HG03103 (cell line): ENCODE data around the gene SLC35F1.
A peak's percentile ranks its signal among the peaks of the same experiment; 100 is the strongest.

Experiments used
- ATAC-seq: cut with Tn5 transposase; IDR thresholded peaks from one replicate; pipeline ENCODE4 v1.9.1; 2021; ENCODE audit warnings: low read depth; ENCODE audit not compliant: unreplicated experiment

SLC35F1 gene

DNA sequence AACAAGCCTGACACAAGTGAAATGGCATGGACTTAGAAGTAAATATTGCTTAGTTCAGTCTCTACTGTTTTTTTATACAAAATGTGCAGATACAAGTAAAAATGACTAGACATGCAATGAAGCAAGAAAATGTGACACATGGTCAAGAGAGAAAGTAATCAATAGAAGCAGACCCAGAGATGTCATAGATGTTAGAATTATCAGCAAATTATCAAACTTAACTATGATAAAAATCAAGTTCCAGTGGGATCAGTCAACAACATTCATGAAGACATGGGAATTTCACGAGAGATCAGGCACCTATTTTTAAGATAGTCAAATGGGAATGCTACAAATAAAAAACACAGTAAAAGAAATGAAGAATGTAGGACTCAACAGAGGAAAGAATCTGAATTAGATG is 267.0 kb downstream of the SLC35F1 start:
- no peak for ATAC-seq

DNA sequence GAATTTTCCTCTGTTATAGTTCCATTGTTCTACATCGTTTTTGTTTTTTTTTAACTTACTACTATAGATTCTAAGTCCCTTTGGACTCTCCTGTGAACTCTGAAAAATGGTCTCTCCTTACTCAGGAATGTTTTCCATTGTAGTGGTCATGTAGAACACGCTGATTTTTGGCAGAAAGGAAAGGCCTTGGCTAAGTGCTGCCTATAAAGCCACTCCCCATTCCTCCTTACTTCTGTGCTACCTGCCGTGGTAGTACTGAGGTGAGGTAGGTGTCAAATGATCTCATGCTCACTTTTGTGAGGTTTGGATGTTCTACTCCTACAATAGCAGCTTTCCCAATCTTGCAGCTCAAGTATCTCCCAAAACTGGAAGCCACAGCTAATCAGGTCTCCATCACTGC is 270.7 kb downstream of the SLC35F1 start:
- no peak for ATAC-seq

DNA sequence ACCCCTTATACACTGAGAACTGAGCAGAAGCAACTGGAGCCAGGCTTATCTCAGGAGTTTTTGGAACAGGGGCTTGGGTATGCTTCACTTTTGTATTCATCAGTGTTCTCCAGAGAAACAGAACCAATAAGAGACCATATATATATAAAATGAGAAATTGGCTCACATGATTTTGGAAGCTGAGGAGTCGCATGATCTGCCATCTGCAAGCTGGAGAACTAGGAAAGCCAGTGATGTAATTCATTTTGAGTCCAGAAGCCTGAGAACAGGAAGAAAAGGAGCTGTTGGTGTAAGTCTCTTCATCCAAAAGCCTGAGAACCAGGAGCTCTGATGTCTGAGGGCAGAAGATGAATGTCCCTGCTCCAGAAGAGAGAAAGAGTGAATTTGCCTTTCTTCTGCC is 272.0 kb downstream of the SLC35F1 start:
- ATAC-seq: no peak

DNA sequence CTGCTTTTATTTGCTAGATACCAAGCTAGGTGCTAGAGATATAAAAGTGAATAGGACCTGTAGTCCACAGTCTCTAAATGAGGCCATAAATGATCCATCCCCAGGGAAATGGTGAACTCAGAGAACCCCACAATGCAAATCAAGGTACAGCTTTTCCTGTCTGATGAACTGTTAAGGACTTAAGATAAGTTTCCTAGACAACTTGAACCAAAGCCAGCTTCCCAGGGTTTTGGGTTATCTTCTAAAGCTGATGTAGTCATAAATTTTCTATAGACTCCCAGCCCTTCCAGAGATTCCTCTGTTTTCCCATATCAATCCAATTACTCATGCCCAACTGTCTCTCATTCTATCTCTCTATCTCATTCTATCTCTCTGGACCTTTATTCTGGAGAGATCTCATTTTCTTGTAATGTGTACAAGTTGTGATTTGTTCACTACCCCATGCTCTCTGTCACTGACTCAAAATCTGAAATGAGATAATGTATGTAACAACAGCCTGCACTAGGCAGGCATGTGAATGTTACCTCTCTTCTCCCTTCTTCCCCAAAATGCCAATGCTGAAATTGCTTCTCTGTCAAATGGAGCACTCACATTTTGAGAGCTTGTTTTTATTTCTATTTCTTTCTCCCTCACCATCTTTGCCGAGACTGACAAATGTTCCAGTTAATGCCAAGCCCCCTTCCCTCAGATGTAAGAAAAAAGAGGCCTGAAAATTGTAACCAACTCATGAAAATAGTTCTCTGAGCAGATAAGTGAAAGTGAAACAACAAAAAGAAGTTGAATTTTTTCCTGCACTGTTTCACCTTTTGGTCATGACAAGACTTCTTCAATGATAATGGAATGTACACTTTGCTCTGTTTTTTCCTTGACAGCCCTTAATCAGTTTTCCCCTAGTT is 279.9 kb downstream of the SLC35F1 start:
- ATAC-seq: peak; percentile 67

DNA sequence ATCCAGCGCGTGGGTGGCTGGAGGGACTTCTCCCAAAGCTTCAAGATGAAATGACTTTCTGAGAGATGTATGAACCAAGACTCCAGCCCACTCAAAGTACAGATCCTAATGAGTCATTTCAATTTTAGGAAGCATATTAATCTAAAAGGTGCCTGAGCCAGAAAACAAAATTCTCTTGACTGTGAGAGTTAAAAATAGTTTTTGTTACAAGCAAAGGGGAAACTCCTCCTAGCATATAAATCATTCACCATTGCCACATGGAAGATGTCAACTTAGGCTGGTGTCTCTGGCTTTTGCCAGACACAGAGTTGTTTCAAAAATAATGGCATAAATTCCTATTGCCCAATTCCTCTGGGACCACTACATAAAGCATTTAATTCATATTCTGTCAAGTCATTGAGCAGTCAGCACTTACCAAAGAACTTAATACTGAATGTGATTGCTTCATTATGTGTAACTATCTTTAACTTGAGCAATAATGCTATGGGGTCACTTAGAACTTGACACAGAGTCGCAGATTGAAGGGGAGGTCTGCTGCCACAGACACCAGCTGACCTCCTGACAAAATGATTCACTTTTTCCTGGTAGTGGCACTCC is 280.6 kb downstream of the SLC35F1 start:
- peak; percentile 37 for ATAC-seq

DNA sequence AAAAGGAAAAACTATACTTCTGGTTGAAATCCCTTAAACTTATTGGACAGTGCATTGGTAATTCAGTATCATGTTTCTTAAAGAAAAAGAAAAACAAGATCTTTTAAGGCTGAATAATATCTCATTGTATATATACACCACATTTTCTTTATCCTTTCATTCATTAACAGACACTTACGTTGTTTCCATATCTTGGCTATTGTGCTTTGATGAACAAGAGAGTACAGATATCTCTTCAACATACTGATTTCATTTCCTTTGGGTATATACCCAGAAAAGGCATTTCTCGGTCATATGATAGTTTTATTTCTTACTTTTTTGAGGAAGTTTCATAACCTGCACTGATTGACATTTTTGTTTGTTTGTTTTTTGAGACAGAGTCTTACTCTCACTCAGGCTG is 281.5 kb downstream of the SLC35F1 start:
- ATAC-seq: no peak

DNA sequence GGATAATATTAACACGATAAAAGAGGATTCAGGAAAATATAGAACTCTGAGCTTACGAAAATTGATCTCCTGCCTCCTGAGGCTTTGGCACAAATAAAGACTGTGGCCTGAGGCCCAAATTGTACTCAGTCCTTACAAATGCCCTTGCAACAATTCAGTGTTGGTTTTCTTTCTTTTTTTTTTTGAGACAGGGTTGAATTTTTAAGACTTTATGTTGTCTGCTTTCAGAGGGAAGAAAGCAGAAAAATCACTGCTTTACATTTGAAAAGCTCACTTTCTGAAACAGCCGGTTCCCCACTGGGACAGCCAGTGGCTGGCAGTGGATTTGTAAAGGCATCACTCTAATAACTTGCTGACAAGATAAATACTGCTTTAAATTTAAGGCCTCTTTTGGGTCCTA is 290.5 kb downstream of the SLC35F1 start:
- ATAC-seq: no peak

DNA sequence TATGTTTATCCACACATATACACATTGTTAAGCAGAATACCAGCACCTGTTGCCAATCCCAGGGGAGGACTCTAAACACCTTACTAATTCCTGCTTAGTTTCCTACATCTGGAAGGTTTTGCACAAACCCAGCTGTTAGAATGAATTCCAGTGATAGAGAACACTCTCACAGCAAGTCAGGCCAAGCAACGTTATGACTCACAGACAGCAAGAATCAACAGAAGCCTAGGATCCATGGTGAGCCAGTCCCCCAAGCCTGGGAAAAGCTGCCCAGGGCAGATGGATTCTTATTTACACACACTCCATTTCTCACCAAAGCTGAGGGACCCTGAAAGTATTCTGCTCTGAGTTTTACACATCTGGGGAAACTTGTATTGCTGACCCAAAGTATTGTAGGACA is 291.7 kb downstream of the SLC35F1 start:
- no peak for ATAC-seq

DNA sequence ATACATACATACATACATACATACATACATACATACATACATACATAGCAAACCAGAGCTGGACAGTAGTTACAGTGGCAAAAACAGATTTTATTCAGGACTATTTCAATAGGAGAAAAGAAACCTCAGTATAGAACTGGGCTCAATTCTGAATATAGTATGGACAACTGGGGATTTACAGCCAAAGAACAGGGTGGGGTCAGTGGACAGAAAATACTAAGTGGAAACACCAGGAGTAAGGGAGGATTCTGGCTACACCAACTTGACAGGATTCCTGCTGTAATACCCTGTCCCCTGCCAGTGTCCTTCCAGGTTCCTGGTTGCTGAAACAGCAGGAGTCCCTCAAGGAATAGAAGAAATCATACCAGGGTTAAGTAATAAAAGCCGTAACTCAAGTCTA is 293.1 kb downstream of the SLC35F1 start:
- ATAC-seq: no peak

DNA sequence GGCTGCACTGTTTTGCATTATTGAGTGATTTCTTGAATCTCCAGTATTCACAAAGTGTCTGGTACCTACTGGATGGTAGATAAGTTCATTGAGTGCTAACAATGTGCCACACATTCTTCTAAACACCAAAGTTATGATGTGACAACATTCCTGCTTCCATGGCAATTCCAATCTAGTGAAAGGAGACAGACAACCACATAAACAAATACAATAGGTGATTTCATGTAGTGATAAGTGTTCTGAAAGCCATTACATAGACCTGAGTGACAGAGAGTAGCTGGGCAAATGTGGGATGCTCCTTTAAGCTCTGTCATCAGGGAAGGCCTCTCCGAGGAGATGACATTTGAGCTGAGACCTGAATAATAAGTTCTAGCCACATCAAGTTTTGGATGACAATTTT is 295.5 kb downstream of the SLC35F1 start:
- ATAC-seq: no peak

DNA sequence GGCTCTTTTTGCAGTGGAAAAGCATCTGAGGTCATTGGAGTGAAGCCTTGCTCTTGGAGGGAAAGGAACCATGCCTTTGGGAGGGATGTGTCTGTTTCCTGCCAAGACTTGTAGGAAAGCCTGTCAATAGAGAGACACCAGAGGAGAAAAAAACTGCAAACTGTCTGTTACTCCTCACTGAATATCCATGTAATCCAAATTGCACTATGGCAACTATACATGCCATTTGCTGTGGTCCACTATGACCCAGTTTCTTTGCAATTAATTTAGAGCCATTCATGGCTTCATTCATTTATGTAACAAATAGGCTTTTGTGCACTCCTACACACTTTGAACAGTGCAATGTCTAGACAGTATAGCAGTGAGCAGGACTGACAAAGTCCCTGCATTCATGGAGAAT is 296.5 kb downstream of the SLC35F1 start:
- no peak for ATAC-seq

DNA sequence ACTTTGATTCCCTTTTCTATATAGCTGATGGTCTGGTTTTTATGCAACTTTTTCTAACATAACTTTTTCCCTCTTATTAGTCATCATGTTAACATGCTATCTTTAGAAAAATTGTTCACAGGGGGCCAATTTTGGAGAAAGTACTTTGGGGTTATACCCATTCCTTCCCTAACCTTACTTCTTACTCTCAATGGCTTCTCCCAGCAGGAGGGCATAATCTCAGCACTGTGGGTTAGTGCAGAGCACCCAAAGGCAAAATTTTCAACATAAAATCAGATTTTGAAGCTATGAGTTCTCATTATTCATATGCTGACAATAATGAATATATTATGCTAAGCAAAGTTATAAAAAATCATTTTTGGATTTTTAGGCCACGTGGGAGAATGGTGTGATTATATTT is 299.2 kb downstream of the SLC35F1 start:
- ATAC-seq: no peak

DNA sequence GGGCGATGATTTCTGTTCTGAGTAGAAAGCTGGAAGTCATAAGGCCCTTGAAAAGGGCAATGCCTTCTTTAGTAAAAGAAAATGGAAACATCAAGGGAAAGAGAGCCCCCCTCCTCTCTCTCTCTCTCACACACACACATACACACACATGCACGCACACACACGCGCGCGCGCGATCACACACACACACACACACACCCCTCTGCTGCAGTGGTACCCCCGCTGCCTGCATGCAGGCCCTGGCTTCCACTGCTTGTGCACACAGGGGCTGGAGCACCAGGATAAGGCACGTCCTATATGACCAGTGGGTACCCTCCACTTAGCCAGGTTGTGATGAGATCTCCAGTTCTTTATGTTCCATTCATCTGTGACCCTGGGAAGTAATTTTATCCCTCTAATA is 300.9 kb downstream of the SLC35F1 start:
- no peak for ATAC-seq

DNA sequence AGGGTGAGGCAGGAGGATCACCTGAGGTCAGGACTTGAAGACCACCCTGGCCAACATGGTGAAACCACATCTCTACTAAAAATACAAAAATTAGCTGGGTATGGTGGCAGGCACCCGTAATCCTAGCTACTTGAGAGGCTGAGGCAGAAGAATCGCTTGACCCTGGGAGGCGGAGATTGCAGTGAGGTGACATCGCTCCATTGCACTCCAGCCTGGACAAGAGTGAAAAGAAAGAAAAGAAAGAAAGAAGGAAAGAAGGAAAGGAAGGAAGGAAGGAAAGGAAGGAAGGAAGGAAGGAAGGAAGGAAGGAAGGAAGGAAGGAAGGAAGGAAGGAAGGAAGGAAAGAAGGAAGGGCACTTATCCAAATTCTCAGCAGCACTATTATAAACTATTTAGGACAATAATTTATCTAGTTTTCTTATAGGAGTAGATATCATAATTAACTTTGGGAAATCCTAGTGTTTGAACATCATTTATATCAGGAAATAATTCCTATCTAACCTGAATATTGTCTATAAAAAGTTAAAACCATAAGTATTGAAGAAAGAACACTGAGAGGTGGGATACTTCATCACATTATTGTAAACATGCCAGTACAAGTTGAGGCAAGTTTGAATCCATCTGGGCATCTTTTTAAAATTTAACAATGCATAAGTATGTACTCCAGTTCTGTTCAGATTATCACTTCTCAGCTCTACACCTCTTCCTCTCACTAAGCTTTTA is 305.5 kb downstream of the SLC35F1 start:
- no peak for ATAC-seq

DNA sequence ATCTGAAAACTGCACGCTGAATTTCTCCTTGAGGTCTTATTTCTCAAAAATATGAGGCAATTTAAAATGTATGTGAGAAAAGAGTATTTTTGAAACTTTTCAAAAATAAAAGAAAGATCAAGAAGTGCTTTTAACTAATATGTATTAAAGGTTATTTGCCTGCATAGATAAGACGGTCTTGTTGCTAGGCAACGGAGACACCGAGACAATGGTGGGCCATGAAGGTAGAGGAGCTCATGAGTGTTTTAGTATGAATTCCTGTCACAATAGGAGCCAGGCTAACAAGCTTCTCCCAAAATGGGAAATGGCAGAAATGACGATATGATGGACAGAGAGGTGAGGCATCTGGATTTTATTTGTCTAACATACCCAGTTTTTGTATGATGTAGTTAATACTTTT is 308.2 kb downstream of the SLC35F1 start:
- ATAC-seq: no peak

DNA sequence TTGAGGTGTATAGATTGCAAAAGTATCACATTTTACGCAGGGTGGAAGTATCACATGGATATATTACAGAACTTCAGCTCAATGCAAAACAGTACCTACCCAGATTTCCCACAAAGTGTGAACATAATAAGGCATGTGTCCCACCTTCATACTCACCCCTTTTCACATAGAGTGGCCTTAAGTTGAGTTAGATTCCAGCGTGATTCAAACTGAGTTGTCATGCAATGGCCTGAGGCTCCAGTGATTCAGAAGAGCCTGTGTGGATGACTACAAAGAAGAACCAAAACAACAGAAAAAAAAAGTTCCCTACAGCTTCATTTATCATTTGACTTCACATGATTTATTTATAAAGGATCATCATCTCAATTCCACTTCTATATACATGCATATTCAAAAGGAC is 309.7 kb downstream of the SLC35F1 start:
- no peak for ATAC-seq

DNA sequence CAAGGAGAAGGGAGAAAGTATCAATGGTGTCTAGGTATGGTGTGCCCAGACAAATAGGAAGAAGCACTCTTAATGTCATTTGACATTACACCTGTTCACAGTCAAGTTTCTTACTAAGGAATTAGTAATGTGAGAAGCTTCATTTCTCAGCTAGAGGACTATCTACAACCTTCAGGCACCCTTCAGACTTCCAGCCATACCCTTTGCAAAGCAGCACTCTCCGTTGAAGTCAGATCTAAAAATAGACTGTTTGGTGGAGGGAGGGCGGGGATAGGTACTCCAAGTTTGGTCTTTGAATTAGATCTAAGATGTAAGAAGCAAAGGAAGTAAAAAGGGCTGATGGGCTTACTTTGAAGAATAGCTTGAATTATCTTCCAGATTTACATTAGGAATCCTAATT is 311.1 kb downstream of the SLC35F1 start:
- ATAC-seq: no peak

DNA sequence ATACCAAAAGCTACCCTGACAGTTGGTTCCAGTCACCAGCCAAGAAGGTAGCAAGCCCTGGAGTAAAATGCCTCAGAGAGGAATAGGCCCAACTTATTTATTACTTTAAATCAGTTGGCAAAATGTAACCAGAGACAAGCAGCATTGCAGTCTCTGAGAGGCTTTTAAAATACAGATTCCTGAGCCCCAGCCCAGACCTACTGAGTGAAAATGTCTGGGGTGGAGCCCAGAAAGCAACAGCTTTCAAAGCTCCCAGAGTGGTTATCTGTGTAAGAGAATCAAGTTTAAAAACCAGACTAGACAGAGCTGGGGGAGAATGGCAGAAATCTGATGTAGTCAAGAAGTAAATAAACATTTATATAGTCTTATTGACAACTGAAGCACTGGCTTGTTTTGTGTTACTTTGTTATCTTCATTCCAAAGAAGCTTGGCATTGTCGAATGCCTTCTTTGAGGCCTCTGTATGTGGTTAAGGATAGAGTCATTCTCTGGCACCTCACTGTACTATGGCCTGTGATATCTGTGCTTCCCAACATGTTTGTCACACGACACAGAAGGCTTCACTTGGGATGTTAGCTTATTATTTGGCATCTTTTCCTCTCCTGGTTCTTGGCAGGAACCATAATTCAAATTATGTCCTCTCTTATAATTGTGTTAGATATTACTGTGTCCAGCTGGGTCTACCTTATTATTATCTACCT is 313.5 kb downstream of the SLC35F1 start:
- ATAC-seq: no peak

DNA sequence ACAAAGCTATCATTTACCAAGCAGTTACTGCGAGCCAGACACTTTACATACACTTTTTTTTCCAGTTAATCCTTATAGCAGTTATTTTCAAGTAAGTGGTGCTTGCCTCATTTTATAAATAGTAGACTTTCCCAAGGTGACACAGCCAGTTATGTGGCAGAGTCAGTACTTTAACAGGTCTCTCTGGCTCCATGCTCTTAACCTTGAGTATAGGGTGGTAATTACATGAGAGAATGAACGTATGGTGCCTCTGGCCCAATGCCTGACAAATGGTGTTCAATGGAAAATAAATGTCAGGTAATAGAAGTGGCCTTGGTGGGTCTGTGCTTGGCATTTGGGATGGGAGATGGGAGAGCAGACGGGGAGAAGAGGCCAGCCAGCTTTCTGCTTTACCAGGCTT is 316.3 kb downstream of the SLC35F1 start:
- ATAC-seq: no peak

DNA sequence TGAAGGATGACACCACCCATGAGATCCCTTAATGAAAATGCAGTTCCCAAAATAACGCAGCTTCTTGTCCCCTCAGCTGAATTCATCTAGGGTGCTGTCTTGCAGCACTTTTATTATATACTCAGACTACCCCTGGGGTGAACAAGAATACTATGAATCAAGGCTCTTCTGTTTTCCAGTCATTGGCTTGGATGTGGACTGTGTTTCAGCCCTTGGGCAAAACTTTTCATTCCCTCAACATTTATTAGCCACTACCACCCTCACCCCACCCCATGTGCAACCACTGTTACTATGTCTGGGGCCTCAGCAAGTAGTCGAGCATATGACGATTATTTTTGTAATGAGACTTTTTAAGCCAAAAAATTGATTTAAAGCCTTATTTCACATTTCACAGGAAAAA is 321.8 kb downstream of the SLC35F1 start:
- no peak for ATAC-seq

DNA sequence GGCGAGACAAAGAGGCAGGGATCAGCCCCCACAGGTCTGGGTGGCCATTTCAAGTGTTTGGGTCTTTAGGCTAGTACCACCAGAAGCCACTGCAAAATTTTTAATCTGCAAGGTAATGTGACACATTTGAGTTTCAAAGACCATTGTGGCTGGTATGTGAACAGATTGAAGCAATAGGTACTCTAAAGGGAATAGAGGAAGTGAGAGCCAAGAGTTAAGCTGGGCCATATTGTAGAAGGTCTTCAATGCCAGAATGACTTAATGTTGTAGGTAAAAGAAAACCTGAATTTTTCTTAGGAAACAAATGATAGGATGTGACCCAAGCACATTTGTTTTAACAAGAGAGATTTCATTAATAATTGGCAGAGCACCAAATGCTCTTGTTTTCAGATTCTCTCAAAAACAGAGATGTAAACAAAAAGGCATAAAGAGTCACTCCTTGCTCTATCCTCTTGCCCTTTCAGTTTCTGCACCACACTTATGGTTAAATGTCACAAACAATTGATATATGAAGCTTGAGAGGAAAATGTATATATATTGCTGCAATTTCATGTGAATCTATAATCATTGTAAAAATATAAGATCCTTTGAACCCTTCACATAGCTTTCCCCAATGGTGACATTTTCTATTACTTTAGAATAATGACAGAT is 333.9 kb downstream of the SLC35F1 start:
- peak; percentile 94 for ATAC-seq
